COLO668 (cell line): Measurements from ENCODE around the gene CENPH.
"Not testable (repeated sequence)": the region's sequence is repeated elsewhere in the genome, so short reads cannot be mapped to it uniquely, and the experiment has no call there.

Experiments
- DNase-seq: peaks from one replicate; lab custom pipeline; 2025; ENCODE audit not compliant: unreplicated experiment; lab: John Stamatoyannopoulos, UW

CENPH gene, protein sequence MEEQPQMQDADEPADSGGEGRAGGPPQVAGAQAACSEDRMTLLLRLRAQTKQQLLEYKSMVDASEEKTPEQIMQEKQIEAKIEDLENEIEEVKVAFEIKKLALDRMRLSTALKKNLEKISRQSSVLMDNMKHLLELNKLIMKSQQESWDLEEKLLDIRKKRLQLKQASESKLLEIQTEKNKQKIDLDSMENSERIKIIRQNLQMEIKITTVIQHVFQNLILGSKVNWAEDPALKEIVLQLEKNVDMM

DNA sequence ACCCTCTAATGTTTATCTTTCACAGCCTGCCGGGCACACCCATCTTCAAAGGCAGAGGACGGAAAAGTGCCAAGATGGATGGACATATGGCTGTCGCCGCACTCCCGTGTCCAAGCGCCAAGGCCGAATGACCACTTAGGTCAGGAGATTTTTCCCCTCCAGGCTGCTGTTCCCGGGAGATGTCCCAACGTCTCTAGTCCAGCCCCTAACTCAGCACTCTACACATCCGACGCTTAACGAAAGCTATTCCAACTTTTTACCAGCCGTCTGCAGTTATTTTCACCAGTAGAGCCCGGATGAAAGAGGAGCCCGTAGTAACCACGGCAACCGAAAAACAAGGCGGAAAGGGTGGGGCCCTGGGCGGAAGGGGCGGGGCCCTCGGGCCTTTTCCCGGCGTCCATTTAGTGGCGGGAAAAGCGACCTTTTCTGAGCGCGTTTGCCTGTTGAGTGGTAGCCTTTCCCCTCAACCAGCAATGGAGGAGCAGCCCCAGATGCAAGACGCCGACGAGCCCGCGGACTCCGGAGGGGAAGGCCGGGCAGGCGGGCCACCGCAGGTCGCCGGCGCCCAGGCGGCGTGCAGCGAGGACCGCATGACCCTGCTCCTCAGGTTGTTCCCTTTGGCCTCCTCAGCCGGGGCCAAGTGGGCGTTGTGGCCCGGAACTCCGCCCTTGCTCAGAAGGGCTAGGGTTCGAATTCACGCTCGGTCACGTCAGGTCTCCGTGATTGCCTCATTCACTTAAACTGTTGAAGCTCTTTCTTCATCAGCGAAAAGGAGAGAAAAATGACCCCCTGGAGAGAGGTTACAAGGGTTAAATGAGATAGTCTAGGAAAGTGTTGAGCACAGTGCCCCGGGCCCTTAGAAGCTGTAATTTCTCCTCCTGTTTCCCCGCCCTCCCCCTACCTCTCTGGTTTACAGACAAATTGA is at the start of gene CENPH:
TSS of gene CENPH (plus strand) at position 422 of the 925 bp plus-strand sequence. CDS start at position 474, 52 bp downstream.
- DNase-seq: peak; percentile 87

DNA sequence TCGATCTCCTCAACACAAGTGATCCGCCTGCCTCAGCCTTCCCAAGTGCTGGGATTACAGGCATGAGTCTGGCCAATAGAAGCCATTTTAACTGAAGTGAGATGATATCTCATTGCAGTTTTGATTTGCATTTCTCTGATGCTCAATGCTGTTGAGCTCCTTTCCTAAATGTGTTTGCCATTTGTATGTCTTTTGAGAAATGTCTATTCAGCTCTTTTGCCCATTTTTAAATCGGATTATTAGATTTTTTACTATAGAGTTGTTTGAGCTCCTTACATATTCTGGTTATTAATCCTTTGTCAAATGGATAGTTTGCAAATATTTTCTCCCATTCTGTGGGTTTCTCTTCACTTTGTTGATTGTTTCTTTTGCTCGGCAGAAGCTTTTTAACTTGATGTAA is 49.1 kb upstream of the CENPH start:
- DNase-seq: not testable (repeated sequence)

DNA sequence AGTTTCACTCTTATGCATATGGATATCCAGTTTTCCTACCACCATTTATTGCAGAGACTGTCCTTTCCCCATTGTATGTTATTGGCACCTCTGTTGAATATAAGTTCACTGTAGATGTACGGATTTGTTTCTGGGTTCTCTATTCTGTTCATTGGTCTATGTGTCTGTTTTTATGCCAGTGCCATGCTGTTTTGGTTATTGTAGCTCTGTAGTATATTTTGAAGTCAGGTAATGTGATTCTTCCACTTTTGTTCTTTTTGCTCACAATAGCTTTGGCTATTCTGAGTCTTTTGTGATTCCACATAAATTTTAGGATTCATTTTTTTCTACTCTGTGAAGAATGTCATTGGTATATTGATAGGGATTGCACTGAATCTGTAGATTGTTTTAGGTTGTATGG is 48.6 kb upstream of the CENPH start:
- no peak for DNase-seq

DNA sequence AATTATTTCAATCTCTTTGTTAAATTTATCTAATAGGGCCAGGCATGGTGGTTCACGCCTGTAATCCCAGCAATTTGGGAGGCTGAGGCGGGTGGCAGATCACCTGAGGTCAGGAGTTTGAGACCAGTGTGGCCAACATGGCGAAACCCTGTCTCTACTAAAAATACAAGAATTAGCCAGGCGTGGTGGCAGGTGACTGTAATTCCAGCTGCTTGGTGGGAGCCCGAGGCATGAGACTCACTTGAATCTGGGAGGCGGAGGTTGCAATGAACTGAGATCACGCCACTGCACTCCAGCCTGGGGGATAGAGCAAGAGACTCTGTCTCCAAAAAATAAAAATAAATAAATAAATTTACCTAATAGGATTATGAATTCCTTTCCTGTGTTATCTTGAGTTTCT is 40.8 kb upstream of the CENPH start:
- DNase-seq: not testable (repeated sequence)

DNA sequence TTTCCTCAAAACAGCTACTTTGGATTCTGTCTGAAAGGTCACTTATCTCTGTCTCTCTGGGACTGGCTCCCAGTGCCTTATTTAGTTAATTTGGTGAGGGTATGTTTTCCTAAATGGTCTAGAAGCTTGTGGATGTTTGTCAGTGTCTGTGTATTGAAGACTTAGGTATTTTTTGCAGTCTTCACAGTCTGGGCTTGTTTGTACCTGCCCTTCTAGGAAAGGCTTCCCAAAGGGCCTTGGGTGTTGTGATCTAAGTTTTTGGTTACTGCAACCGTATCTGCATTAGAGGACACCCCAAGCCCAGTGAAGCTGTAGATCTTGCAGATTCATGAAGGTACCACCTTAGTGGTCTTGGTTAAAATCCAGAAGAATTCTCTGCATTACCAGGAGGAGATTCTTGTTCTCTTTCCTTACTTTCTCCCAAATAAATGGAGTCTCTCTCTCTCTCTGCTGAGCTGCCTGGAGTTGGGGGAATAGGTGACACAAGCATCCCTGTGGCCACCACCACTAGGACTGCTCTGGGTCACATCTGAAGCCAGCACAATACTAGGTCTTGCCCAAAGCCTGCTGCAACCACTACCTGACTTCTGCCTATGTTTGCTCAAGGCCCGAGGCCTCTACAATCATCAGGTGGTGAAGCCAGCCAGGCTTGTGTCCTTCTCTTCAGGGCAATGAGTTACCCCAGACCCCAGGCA is 40.3 kb upstream of the CENPH start:
- no peak for DNase-seq

DNA sequence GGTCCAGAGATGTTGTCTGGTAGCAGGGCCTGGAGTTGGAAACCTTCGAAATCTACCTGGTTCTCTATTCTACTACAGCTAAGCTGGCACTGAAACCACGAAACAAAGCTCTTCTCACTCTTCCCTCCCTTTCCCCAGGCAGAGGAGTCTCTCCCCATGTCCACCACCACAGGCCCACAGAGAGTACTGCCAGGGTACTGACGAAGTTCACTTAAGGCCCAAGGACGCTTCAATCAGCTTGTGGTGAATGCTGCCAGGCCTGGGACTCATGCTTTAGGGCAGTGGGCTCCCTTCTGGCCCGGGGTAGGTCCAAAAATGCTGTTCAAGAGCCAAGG is 39.7 kb upstream of the CENPH start:
- no peak for DNase-seq

DNA sequence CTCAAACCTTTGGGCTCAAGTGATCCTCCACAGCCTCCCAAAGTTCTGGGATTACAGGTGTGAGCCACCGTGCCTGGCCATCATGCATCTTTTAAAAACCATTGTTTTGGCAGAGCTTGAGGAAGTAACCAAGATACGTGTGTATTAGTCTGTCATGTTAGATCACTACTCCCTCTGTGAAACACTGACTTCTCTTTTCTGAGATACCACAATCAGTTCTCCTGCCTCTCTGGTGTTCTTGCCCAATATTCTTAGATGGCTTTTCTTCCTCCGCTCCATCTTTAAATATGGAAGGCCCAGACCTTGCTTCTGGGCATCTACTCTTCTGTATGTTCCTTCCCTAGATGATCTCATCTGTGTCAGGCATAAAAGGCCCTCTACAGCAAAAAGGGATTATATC is 36.7 kb upstream of the CENPH start:
- no peak for DNase-seq

DNA sequence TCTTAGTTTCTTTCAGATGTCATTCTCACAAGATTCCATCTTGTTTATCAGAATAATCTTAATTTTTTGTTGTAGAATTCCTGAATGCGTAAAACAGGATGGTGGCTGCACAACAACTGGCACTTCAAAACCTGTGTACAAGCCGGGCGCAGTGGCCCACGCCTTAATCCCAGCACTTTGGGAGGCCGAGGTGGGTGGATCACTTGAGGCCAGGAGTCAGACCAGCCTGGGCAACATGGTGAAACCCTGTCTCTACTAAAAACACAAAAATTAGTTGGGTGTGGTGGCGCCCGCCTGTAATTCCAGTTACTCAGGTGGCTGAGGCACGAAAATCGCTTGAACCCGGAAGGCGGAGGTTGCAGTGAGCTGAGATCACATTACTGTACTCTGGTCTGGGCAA is 32.9 kb upstream of the CENPH start:
- no peak for DNase-seq

DNA sequence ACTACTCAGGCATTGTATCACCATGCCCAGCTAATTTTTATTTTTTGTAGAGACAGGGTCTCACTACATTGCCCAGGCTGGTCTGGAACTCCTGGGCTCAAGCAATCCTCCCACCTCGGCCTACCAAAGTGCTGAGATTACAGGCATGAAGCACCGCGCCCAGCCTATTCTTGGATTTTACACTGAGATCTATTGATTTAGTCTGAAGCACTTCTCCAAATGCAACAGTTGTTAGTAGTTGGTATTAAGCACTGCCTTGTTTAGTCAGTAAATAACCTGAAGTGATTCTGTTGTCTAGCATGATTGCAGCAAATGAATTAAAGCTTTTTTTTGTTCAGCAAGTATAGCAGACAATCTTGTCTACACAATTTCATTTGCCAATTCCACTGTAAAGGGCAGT is 31.3 kb upstream of the CENPH start:
- no peak for DNase-seq

DNA sequence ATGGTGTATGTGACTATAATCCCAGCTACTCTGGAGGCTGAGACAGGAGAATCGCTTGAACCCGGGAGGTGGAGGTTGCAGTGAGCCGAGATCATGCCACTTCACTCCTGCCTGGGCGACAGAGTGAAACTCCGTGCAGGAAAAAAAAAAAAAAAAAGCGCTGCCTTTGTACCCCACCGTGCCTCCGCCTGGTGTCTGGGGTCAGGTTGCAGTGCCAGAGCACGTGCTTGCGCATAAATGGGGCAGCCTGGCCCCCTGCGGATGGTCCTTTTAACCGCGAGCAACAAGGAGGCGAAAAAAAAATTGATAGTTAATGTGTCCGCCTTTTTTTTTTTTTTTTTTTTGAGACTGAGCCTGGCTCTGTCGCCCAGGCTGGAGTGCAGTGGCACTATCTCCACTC is 28.7 kb upstream of the CENPH start:
- no peak for DNase-seq

DNA sequence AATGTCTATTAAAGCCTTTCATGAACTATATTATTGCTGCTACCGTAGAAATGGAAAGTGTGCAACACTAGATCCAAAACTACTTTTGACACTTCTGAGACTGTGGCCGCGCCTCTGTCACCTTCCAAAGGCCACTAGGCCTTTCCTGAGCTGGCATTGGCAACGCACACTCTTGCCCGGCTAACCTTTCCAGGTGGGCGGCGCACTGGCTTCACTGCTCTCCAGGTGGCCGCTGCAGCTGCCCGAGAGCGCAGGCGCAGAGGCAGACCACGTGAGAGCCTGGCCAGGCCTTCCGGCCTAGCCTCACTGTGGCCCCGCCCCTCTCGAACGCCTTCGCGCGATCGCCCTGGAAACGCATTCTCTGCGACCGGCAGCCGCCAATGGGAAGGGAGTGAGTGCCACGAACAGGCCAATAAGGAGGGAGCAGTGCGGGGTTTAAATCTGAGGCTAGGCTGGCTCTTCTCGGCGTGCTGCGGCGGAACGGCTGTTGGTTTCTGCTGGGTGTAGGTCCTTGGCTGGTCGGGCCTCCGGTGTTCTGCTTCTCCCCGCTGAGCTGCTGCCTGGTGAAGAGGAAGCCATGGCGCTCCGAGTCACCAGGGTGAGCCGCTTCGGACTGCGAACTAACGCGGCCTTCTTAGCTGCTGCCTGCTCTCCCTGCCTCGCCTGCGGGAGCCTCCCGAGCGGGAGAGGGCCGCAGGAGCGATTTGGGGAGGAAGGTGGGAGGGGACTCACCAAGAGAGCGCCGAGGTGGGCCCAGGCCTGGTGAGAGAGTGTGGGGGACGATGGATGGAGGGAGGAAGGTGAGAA is 22.5 kb upstream of the CENPH start, which contains the start of gene CCNB1:
TSS of gene CCNB1 (plus strand) at position 465 of the 807 bp plus-strand sequence. CDS start at position 578, 113 bp downstream.
- DNase-seq: peak; percentile 97

DNA sequence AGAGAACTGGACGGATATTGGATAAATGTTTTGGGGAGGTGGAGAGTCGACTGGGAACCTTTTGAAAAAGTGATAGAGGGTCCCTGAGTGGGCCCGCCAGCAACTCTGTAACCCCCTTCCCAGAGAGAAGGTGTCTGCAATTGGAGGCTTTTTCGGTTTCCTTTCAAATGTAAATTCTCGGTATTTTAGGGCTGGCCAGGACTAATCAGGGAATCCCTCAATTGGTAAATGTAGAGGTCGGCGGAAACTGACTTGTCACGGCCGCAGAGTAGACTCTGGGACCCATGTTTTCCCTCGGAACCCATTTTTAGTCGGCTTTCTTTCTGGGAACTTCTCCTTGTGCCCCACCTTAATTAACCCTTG is 21.9 kb upstream of the CENPH start:
- no peak for DNase-seq

DNA sequence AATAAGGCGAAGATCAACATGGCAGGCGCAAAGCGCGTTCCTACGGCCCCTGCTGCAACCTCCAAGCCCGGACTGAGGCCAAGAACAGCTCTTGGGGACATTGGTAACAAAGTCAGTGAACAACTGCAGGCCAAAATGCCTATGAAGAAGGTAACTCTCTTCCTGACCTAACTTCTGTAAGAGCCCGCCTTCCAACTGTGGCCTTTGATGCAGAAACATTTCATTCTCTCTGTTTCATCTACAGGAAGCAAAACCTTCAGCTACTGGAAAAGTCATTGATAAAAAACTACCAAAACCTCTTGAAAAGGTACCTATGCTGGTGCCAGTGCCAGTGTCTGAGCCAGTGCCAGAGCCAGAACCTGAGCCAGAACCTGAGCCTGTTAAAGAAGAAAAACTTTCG is 21.5 kb upstream of the CENPH start:
- DNase-seq: no peak

DNA sequence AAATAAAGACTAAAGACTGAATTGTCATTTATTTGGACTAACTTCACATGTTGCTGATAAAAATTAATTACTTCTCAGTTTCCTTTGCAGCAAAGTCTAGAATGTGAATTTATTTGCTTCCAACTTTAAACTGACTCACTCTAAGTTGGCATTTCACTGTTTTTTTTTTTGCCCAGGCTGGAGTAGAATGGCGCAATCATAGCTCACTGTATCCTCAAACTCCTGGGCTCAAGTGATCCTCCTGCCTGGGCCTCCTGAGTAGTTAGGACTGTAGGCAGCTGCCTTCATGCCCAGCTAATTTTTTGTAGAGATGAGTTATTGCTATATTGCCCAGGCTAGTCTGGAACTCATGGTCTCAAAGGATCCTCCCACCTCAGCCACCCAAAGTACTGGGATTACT is 18.9 kb upstream of the CENPH start:
- no peak for DNase-seq

DNA sequence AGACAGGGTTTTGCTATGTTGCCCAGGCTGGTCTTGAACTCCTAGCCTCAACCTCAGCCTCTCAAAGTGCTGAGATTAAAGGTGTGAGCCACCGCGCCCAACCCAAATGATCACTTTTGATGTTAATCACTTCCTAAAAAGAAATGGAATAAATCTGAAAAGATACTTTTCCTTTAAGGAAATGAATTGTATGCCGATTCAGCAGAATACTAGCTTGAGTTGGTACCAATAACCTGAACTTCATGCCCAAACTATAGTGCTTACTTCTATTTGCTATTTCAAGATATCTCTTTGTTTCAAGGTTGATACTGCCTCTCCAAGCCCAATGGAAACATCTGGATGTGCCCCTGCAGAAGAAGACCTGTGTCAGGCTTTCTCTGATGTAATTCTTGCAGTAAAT is 18.4 kb upstream of the CENPH start:
- DNase-seq: no peak

DNA sequence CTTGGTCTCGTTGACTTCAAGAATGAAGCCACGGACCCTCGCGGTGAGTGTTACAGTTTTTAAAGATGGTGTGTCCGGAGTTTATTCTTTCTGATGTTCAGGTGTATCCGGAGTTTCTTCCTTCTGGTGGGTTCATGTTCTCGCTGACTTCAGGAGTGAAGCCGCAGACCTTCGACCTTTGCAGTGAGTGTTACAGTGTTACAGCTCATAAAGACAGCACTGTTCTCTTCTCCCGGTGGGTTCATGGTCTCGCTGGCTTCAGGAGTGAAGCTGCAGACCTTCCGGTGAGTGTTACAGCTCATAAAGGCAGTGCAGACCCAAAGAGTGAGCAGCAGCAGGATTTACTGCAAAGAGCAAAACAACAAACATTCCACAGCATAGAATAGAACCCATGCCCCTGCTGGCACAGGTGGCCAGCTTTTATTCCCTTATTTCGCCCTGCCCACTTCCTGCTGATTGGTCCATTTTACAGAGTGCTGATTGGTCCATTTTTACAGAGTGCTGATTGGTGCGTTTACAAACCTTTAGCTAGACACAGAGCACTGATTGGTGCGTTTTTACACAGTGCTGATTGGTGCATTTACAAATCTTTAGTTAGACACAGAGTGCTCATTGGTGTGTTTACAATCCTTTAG is 7.6 kb upstream of the CENPH start:
- not testable (repeated sequence) for DNase-seq

DNA sequence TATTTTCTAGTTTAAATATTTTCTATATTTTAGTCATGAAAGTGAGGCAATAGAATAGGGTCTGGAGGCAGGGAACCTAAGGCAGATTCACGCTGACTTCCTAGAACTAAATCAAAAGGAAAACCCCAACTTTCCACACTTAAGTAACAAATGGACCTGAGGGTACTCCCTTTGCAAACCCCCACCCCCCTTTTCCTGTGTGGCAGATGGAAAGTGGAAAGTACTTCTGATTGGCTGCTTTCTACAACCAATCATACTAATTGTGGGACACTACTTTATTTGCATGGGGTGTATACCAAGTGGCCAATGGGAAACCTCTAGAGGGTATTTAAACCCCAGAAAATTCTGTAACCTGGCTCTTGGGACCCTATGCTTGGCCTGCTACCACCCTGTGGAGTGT is 4.8 kb upstream of the CENPH start:
- DNase-seq: no peak

DNA sequence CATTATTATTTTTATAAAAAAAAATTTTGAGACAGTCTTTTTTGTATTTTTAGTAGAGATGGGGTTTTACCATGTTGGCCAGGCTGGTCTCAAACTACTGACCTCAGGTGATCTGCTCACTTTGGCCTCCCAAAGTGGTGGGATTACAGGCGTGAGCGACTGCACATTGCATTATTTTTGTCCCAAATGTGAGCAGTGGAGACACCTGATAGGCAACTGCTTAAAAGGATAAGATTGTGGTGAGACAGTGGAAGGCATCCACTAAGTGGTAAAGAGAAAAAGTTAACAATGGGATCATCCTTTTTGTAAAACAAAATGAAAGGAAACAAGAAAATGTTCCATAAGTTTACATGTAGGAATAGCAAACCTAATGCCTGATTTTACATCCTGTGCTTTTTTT is 2.0 kb upstream of the CENPH start:
- no peak for DNase-seq

DNA sequence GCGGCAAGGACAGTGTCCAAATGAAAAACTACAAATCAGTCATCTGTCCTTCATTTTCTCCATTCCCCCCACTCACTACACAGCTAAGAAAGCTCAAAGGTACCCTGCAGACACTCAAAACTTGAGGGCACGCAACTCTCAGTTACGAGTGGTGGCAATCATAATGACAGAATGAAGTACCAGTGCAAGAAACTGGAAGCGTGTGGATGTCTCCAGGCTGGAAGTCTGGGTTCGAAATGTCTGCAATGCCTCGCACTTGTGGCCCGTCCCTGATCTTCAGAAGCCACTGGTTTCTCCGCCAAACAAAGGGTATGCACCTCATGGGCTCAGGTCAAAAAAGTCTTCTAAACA is 597 bp upstream of the CENPH start:
- no peak for DNase-seq

DNA sequence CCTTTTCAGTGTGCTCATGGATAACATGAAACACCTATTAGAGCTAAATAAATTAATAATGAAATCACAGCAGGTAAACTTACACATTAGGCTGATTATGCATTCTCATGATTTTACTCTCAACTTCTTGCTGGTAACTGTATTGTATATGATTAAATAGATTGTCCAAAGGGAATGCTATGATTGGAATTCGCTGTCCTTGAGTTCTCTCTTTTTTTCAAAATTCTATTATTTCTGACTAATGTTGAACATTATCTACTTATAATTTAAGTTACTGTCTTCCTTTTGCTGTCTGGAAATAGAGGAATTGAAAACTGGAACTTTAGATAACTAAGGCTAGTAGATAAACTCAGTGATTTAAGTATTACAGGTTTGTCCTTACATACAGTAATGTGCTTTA is 13.1 kb downstream of the CENPH start:
- no peak for DNase-seq
